GM12878 (cell line): ENCODE measurements around the gene C11orf58. TPM values are rescaled to one million over a fixed set of nuclear protein-coding genes. Genes with fewer than 3 reads are reported as not detected.

ENCODE experiments used
- ATAC-seq: fragments of 200-7000 bp; cut with Tn5 transposase; 3 replicates; pipeline ENCODE4 v1.9.1; 2020; ENCODE audit warnings: mild to moderate bottlenecking, moderate library complexity
- BruUV-seq: library from RNA; stranded (reverse); fragments of 400-500 nt; replicated peaks from 2 replicates; lab custom pipeline; 2021; lab: Mats Ljungman, UMichigan
- CTCF ChIA-PET: fragments of 300-600 bp; sonication (Branson Sonifier 250); formaldehyde crosslinking; extraction: SDS; loops from one replicate; lab custom pipeline; 2021; ENCODE audit warnings: inconsistent platforms; lab: Yijun Ruan, JAX
- POLR2A ChIA-PET: fragments of 350-600 bp; formaldehyde crosslinking; extraction: SDS; loops from one replicate; lab custom pipeline; 2021; ENCODE audit warnings: inconsistent platforms; lab: Charles Lee
- RAD21 ChIA-PET: fragments of 300-600 bp; sonication (Branson Sonifier 250); formaldehyde crosslinking; loops from one replicate; lab custom pipeline; 2023; ENCODE audit warnings: antibody characterized with exemption; ENCODE audit not compliant: unreplicated experiment; lab: Charles Lee
- SMC1A ChIA-PET: fragments of 300-600 bp; sonication (Branson Sonifier 250); formaldehyde crosslinking; loops from one replicate; lab custom pipeline; 2023; ENCODE audit not compliant: unreplicated experiment, uncharacterized antibody; lab: Charles Lee
- DNase-seq: peaks from one replicate; pipeline ENCODE4 v3.0.0-alpha.2; 2011; ENCODE audit warnings: low read depth, low spot score
- FAIRE-seq: peaks from 3 replicates; lab custom pipeline; 2011; peaks lifted over from hg19 to GRCh38; lab: Jason Lieb, UNC
- H2AFZ ChIP-seq: 2 replicates; pipeline ENCODE4 v1.6.0; 2011; ENCODE audit warnings: low read depth, low read length, control low read depth; ENCODE audit not compliant: control insufficient read depth
- H3K27ac ChIP-seq: 2 replicates; pipeline ENCODE4 v1.5.1; 2011; ENCODE audit warnings: control low read depth; ENCODE audit not compliant: control insufficient read depth, insufficient read depth
- H3K27me3 ChIP-seq, 2 experiments: replicated peaks in 1 of 2; 2 replicates each; pipeline versions ENCODE4 v1.6.0 to v1.6.1; 2011; ENCODE audit warnings: low read length in 1 of 2; ENCODE audit not compliant: control insufficient read depth in 2 of 2, insufficient read depth in 2 of 2
- H3K36me3 ChIP-seq, 2 experiments: 2 replicates each; pipeline ENCODE4 v1.5.1; 2011; ENCODE audit warnings: low read length in 1 of 2; ENCODE audit not compliant: control insufficient read depth in 2 of 2, insufficient read depth in 2 of 2
- H3K4me1 ChIP-seq: 2 replicates; pipeline ENCODE4 v1.6.1; 2011; ENCODE audit warnings: mild to moderate bottlenecking, low read length, moderate library complexity, mixed read lengths; ENCODE audit not compliant: control insufficient read depth, insufficient read depth
- H3K4me2 ChIP-seq: 2 replicates; pipeline ENCODE4 v1.6.0; 2011; ENCODE audit warnings: control low read depth; ENCODE audit not compliant: control insufficient read depth, insufficient read depth
- H3K4me3 ChIP-seq: fragments of 200-600 bp; sonication (generic); 2 replicates; pipeline ENCODE4 v1.5.1; 2016
- H3K79me2 ChIP-seq: 2 replicates; pipeline ENCODE4 v1.6.0; 2011; ENCODE audit warnings: low read length; ENCODE audit not compliant: control insufficient read depth, insufficient read depth
- H3K9ac ChIP-seq: 2 replicates; pipeline ENCODE4 v1.8.0; 2011; ENCODE audit warnings: low read length, control low read depth, mixed read lengths; ENCODE audit not compliant: control insufficient read depth, insufficient read depth
- H3K9me3 ChIP-seq: replicated peaks from 3 replicates; pipeline ENCODE4 v1.5.1; 2011; ENCODE audit warnings: mild to moderate bottlenecking, low read length; ENCODE audit not compliant: control insufficient read depth, insufficient read depth
- H4K20me1 ChIP-seq: 2 replicates; pipeline ENCODE4 v1.6.0; 2011; ENCODE audit not compliant: control insufficient read depth, insufficient read depth
- BHLHE40 ChIP-seq, 2 experiments: fragments of 450-650 bp in 1 of 2; IDR thresholded peaks; 2 replicates each; pipeline ENCODE4 v1.6.1; 2011 to 2017; ENCODE audit warnings: low read depth in 2 of 2, borderline replicate concordance in 1 of 2, improper control_type of control experiment in 1 of 2, low read length in 1 of 2, mild to moderate bottlenecking in 1 of 2
- CREM ChIP-seq: IDR thresholded peaks from 2 replicates; pipeline ENCODE4 v1.6.1; 2014; ENCODE audit warnings: antibody characterized with exemption, low read depth
- ESRRA ChIP-seq: IDR thresholded peaks from 2 replicates; pipeline ENCODE4 v1.6.1; 2012; ENCODE audit warnings: mild to moderate bottlenecking, low read length, improper control_type of control experiment
- LARP7 ChIP-seq: fragments of 450-650 bp; IDR thresholded peaks from 2 replicates; pipeline ENCODE4 v1.6.1; 2017; ENCODE audit warnings: mild to moderate bottlenecking
- NFIC ChIP-seq: IDR thresholded peaks from 2 replicates; pipeline ENCODE4 v1.6.1; 2012; ENCODE audit warnings: low read depth, mild to moderate bottlenecking, inconsistent platforms, low read length, moderate library complexity
- NR2C2 ChIP-seq: IDR thresholded peaks from 2 replicates; pipeline ENCODE4 v1.6.1; 2011; ENCODE audit warnings: borderline replicate concordance, low read depth; ENCODE audit not compliant: control insufficient read depth, insufficient read length
- RAD21 ChIP-seq: IDR thresholded peaks from 2 replicates; pipeline ENCODE4 v1.6.1; 2011; ENCODE audit warnings: mild to moderate bottlenecking, low read depth, low read length, moderate library complexity; ENCODE audit not compliant: insufficient read depth
- SUZ12 ChIP-seq: fragments of 200-600 bp; sonication (generic); IDR thresholded peaks from one replicate; pipeline ENCODE4 v1.6.1; 2018; ENCODE audit warnings: antibody characterized with exemption, mild to moderate bottlenecking; ENCODE audit not compliant: unreplicated experiment
- TCF7 ChIP-seq: IDR thresholded peaks from 2 replicates; pipeline ENCODE4 v1.6.1; 2014; ENCODE audit warnings: antibody characterized with exemption, borderline replicate concordance
- YY1 ChIP-seq: IDR thresholded peaks from 2 replicates; pipeline ENCODE4 v1.6.1; 2011; ENCODE audit warnings: low read depth, mild to moderate bottlenecking, low read length
- WGBS: methylation state at CpG from one replicate; pipeline ENCODE4 v1.1.6; 2016; ENCODE audit warnings: low lambda C conversion rate; ENCODE audit not compliant: insufficient replicate concordance, insufficient coverage; ENCODE audit errors: missing lambda C conversion rate; 5-methylcytosine and 5-hydroxymethylcytosine counted together
- in situ Hi-C: fragments of 300-500 bp; cut with MboI; formaldehyde crosslinking; loops from 9 replicates; pipeline ENCODE4 v1.14.3; 2018; ENCODE audit warnings: mixed read lengths
- intact Hi-C: fragments of 100-400 bp; cut with micrococcal nuclease; formaldehyde crosslinking; loops from one replicate; pipeline ENCODE4 v1.14.2; 2022; ENCODE audit not compliant: unreplicated experiment
- polyA plus RNA-seq, 11 experiments: library from polyadenylated mRNA; depleted of rRNA in 4 of 11; unstranded in 6 of 11; stranded (reverse) in 5 of 11; fragments of >200 nt; fragmentation: Nextera tagmentation in 4 of 11; fragmentation: Illumina TruSeq in 1 of 11; extraction: Ambion mirVana in 4 of 11; extraction: Trizol in 1 of 11; gene quantifications; 1 replicate in 1 of 11; 2 replicates in 10 of 11; pipeline versions ENCODE4 v1.2.1 to v1.2.3, GENCODE V29; 2011 to 2016; ENCODE audit warnings: inconsistent platforms in 2 of 11, missing spikeins in 2 of 11, low read depth in 1 of 11
- total RNA-seq, 4 experiments: library from RNA; depleted of rRNA in 3 of 4; stranded (reverse); fragments of >200 nt in 3 of 4; fragmentation: Illumina TruSeq in 1 of 4; extraction: Trizol in 1 of 4; gene quantifications; 2 replicates each; pipeline versions ENCODE4 v1.2.1 to v1.2.3, GENCODE V29; 2013 to 2021
- TF ChIP-seq, protein P1 (sequence below), 3 experiments: IDR thresholded peaks in 2 of 3; conservative IDR thresholded peaks in 1 of 3; 2 replicates each; pipeline ENCODE4 v1.5.1; 2011; ENCODE audit warnings: low read depth in 3 of 3, low read length in 3 of 3, mild to moderate bottlenecking in 3 of 3, control low read depth in 2 of 3, moderate library complexity in 2 of 3, inconsistent platforms in 1 of 3, mixed read lengths in 1 of 3; ENCODE audit not compliant: control insufficient read depth in 2 of 3, insufficient read depth in 1 of 3; ENCODE audit errors: extremely low read depth in 1 of 3
- TF ChIP-seq, protein P2 (sequence below): fragments of 450-650 bp; IDR thresholded peaks from 2 replicates; pipeline ENCODE4 v1.6.1; 2017; ENCODE audit warnings: mild to moderate bottlenecking, moderate library complexity
- TF ChIP-seq, protein P3 (sequence below): IDR thresholded peaks from 2 replicates; pipeline ENCODE4 v1.6.1; 2011; ENCODE audit warnings: borderline replicate concordance, low read depth, mild to moderate bottlenecking, moderate library complexity, low read length; ENCODE audit not compliant: insufficient read depth, poor library complexity, severe bottlenecking

The C11orf58 gene
- total and polyA plus RNA-seq, 10 of the 15 experiments (the other 5 are each of a cell fraction or from before 2014, with no cell fraction given), result 98.2 to 379 (median 211) TPM

DNA sequence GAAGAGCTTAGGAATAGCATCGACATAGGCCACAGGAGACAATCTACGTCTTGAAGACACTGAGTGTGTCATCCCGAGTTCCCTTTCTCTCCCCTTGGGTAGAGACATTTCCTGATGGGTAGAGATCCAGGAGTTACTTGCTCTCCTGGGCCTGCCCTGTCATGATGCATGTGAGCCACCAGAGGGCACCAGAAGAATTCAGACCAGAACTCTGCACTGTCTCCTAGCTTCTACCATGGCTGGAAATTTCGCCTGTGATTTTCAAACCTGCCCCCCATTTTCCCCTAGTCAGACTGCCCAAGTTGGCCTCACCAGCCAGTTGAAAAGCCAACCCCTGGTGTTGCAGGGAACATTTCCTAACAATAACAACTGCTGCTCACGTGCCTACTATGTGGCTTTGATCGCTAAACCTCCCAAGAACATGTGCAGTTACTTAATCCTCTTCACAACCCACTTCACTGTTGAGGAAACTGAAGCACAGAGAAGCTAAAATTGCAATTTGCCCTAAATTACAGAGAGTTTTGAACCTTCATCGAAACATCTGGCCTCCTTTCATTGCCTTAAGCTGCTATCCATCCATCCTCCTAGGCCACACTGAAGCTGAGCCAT lies 47.2 kb downstream of the C11orf58 start:
- Histone ChIP-seq H4K20me1 (no peaks in the 10 kb centered on the region), H3K9me3 (no peaks in the 10 kb centered on the region), H3K9ac (no peak overlapping the region), H3K27ac (no peak overlapping the region), H3K4me2 (no peak overlapping the region), H3K79me2 (no peaks in the 10 kb centered on the region), H3K27me3 (no peaks in the 10 kb centered on the region; a peak in 1 of 4 replicates), H3K36me3 (no peaks in the 10 kb centered on the region), H3K4me1 (no peaks in the 10 kb centered on the region), H3K4me3 (no peak overlapping the region), H2AFZ (no peak overlapping the region)
- 21% methylated on average over 7 of the region's 7 CpGs for WGBS
- intact Hi-C loops (loop anchor here (1.0 to 10.0 kb wide), 2 partner anchors 139 to 278 kb away; no protein-coding TSS in a partner anchor), in situ Hi-C loops (no loop called here)
- ATAC-seq, result peak; percentile 88
- ChIA-PET RAD21 (interaction anchor here (0.6 to 6.2 kb wide), 9 partner anchors 12 to 292 kb away, joined by 3 to 32 read pairs (median 4); partner anchors contain the start of gene RPS13), CTCF (interaction anchor here (0.6 to 7.1 kb wide), 42 partner anchors 9 to 742 kb away, joined by 3 to 59 read pairs (median 5); partner anchors contain the start of genes C11orf58 and RPS13), POLR2A (interaction anchor here (1.4 kb wide), 1 partner anchor 117 kb away, joined by 3 read pairs; no protein-coding TSS in a partner anchor), SMC1A (interaction anchor here (0.8 to 2.7 kb wide), 20 partner anchors 9 to 742 kb away, joined by 3 to 17 read pairs (median 4); no protein-coding TSS in a partner anchor)
- peak; percentile 17 for DNase-seq
- peak; percentile 94 for FAIRE-seq
- BruUV-seq, result no TSS peak
- TF ChIP-seq, protein P1, sequence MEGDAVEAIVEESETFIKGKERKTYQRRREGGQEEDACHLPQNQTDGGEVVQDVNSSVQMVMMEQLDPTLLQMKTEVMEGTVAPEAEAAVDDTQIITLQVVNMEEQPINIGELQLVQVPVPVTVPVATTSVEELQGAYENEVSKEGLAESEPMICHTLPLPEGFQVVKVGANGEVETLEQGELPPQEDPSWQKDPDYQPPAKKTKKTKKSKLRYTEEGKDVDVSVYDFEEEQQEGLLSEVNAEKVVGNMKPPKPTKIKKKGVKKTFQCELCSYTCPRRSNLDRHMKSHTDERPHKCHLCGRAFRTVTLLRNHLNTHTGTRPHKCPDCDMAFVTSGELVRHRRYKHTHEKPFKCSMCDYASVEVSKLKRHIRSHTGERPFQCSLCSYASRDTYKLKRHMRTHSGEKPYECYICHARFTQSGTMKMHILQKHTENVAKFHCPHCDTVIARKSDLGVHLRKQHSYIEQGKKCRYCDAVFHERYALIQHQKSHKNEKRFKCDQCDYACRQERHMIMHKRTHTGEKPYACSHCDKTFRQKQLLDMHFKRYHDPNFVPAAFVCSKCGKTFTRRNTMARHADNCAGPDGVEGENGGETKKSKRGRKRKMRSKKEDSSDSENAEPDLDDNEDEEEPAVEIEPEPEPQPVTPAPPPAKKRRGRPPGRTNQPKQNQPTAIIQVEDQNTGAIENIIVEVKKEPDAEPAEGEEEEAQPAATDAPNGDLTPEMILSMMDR (IDR thresholded peaks at IDR 0.05 in 2 of 3, conservative IDR thresholded peaks at IDR 0.05 in 1 of 3; ENCODE audit: control insufficient read depth in 2 of 3, extremely low read depth in 1 of 3, insufficient read depth in 1 of 3, low read depth in 3 of 3, low read length in 3 of 3), result peak; percentile 86 to 90 (median 88)
- TF ChIP-seq, protein P2, sequence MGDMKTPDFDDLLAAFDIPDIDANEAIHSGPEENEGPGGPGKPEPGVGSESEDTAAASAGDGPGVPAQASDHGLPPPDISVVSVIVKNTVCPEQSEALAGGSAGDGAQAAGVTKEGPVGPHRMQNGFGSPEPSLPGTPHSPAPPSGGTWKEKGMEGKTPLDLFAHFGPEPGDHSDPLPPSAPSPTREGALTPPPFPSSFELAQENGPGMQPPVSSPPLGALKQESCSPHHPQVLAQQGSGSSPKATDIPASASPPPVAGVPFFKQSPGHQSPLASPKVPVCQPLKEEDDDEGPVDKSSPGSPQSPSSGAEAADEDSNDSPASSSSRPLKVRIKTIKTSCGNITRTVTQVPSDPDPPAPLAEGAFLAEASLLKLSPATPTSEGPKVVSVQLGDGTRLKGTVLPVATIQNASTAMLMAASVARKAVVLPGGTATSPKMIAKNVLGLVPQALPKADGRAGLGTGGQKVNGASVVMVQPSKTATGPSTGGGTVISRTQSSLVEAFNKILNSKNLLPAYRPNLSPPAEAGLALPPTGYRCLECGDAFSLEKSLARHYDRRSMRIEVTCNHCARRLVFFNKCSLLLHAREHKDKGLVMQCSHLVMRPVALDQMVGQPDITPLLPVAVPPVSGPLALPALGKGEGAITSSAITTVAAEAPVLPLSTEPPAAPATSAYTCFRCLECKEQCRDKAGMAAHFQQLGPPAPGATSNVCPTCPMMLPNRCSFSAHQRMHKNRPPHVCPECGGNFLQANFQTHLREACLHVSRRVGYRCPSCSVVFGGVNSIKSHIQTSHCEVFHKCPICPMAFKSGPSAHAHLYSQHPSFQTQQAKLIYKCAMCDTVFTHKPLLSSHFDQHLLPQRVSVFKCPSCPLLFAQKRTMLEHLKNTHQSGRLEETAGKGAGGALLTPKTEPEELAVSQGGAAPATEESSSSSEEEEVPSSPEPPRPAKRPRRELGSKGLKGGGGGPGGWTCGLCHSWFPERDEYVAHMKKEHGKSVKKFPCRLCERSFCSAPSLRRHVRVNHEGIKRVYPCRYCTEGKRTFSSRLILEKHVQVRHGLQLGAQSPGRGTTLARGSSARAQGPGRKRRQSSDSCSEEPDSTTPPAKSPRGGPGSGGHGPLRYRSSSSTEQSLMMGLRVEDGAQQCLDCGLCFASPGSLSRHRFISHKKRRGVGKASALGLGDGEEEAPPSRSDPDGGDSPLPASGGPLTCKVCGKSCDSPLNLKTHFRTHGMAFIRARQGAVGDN, result no peak
- no peak for TF ChIP-seq TCF7
- peak in 1 of 2 experiments; percentile 55; a peak in 1 of 4 replicates for TF ChIP-seq BHLHE40 (IDR thresholded peaks at IDR 0.05; ENCODE audit: borderline replicate concordance in 1 of 2, low read depth in 2 of 2, low read length in 1 of 2)
- TF ChIP-seq NR2C2, result no peak
- TF ChIP-seq, protein P3, sequence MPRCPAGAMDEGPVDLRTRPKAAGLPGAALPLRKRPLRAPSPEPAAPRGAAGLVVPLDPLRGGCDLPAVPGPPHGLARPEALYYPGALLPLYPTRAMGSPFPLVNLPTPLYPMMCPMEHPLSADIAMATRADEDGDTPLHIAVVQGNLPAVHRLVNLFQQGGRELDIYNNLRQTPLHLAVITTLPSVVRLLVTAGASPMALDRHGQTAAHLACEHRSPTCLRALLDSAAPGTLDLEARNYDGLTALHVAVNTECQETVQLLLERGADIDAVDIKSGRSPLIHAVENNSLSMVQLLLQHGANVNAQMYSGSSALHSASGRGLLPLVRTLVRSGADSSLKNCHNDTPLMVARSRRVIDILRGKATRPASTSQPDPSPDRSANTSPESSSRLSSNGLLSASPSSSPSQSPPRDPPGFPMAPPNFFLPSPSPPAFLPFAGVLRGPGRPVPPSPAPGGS, result no peak
- no peak for TF ChIP-seq SUZ12
- no peak for TF ChIP-seq NFIC
- 0 out of 2 replicates have a peak, but pooled peaks have one; percentile 35 for TF ChIP-seq LARP7
- TF ChIP-seq YY1, result peak; percentile 60; the same call in 1 of the 2 replicates
- 0 out of 2 replicates have a peak, but pooled peaks have one; percentile 33 for TF ChIP-seq ESRRA
- TF ChIP-seq CREM, result 0 out of 2 replicates have a peak, but pooled peaks have one; percentile 15
- TF ChIP-seq RAD21, result peak; percentile 80
